ENCODE data around the gene XG.
A peak's percentile ranks its signal among the peaks of the same experiment; 100 is the strongest.
"Not testable (repeated sequence)": the region's sequence is repeated elsewhere in the genome, so short reads cannot be mapped to it uniquely, and the experiment has no call there.

The XG gene

DNA sequence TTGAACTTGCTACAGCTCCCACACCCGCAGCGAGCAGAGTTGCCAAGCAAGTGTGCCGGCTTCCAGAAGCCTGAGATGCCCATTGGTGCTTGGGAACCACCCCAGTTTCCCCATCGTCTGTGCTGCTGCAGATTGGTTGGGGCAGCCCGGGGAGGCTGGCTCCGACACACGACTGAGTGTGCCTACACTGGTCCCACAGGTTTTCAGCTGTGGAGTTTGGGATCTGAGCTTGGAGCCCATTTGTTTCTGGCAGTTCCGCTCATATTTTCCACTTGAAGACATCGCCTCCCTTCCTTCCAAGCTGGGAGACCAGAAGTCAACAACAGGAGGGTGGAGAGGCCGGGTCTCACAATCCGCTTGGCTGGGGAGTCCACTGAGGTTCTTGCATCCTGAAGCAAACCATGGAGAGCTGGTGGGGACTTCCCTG lies at the start of gene XG:
XG (plus strand) TSS at position 167 of the 427 bp plus-strand sequence; CDS start at position 402, 235 bp downstream.
- not testable (repeated sequence) for DNase-seq (ENCODE audit: extremely low read depth in 1 of 2, low read depth in 1 of 2)

GRCh38 chrX:2703991-2704369 lies 47.9 kb upstream of the XG start:
- DNase-seq (ENCODE audit: extremely low read depth in 1 of 2, low read depth in 1 of 2), result no peak

DNA sequence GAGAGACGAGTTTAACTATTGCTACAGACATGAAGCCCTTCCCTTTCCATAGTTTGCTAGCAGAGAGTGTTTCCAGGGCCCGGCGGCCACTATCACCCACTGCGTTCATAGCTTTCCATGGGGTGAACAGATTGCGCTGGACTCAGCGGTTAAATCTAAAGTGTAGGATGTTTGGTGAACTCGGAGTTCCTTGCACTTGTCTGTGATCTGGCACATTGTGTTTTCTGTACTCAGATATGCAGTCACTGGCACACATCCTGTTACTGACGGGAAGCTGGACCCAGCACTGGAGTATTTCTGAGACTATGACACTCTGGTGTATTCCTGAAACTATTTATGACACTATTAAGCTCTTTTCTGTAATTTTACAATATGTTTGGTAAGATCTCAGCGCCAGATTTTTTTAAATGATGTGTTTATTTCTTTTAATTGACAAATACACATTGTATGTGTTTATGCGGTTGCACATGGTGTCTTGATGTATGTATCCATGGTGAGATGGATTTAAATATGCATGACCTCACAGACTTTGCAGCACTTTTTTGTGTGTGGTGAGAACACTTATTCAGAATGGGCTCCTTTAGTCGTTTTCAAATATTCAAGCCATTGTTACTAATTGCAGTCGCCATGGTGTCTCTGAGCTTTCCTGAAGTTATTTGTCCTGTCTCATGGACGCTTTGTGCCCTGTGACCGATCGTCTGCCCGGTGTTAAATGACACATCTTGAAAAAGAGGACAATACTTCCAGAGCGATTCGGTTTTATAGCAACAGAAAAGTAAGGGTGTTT lies 46.6 kb upstream of the XG start:
- DNase-seq (ENCODE audit: extremely low read depth in 1 of 2, low read depth in 1 of 2), result no peak

DNA sequence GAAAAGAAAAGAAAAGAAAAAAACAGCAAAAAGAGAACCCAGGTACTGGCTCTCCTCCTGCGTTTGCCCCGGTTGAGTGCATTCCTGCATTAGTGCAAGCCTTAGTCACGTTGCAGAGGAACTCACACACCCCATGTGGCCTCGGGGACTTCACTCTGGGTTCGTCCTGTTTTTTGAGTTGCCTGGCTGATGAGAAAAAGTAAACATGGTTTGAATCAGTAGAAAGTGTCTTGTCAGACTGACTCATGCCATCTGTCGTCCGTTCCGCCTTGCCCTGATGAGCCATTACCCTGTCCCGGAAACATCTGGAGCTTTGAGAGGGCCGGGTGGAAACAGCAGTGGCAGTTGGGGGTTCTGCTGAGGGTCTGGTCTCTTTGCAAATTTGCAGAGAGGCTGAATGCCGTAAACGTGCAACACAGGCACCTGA lies 44.5 kb upstream of the XG start:
- DNase-seq (ENCODE audit: extremely low read depth in 1 of 2, low read depth in 1 of 2), result peak in 1 of 2 donors; percentile 65

- no peak for DNase-seq (ENCODE audit: extremely low read depth in 1 of 2, low read depth in 1 of 2)
These were observed 43.8 kb upstream of the XG start for GRCh38 chrX:2708021-2708420.

DNA sequence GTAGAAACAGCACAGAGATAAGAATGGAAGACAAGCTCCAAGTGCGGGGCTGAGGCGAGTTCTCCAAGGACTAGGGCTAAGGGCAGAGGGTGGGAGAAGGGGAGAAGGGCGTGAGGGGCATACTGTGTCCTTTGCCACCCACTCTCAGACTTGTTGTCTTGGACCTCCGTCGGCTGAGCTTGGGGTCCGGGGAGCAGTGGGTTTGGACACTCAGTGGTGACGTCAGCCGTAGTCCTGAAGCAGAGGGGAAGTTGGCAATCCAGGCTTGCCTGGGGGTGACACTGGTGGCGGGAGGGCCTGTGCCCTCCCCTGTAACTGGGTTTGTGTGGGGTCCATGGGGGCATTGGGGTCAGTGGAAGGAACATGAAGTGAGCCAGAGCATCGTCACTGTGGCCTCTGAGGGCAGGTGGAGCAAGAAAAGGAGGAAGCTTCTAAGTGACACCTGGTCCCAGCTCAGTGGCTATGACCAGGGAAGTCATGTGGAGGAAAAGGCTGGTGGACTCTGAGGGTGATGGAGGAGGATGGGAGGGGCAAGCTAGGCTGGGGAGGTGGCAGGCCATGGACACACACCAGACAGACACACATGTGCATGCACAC lies 43.1 kb upstream of the XG start:
- no peak for DNase-seq (ENCODE audit: extremely low read depth in 1 of 2, low read depth in 1 of 2)

DNA sequence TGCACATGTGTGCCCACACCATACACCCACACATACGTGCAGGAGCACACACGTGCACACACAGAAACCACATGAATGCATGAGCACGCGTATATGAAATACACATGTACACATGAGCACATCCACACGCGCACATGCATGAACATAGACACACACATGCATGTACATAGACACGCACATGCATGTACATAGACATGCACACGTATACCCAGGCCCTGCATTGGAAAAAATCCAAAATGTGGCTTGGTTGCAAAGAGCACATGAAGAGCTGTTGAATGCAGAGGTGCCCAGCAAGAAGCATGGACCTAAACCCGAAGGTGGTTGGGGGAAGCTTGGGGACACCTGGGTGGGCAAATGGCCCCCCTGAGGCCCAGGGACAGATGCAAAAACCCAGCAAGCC lies 42.3 kb upstream of the XG start:
- no peak for DNase-seq (ENCODE audit: extremely low read depth in 1 of 2, low read depth in 1 of 2)

DNA sequence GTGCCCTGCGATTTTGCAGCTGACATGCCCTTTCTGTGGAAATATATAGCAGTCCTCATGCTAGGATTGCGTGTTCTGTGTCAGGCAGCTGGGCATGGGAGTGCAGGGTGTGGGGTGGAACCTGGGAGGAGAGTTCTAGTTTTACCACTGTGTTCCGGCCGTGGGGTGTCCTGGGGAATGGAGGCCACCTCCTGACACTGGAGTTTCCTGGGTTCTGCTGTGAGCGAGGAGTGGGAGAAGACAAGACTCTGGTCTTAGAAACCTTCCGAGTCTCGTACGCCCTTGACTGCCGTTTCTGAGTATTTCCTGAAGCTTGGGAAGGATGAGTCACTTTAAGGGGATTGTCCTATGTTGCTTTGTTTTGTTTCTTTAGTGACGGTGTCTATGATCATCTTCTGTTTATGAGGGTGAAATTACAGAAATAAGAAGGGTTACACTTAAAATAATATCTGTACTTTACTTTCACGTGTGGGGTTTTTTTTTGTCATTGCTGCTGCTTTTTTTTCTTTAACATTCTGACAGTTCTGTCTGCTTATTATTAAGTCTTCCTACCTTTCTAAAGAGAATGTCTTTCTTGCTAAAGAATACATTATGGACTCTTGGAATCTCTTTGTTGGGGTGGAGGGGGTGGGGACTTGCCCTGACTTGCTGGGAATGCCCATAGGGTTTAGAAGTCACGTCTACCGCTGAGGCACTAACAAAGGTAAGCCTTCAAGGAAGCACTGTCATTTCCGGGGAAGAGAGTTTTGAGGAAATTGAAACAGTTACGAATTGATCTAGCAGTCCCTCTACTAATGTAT lies 41.6 kb upstream of the XG start:
- DNase-seq (ENCODE audit: extremely low read depth in 1 of 2, low read depth in 1 of 2), result no peak

DNA sequence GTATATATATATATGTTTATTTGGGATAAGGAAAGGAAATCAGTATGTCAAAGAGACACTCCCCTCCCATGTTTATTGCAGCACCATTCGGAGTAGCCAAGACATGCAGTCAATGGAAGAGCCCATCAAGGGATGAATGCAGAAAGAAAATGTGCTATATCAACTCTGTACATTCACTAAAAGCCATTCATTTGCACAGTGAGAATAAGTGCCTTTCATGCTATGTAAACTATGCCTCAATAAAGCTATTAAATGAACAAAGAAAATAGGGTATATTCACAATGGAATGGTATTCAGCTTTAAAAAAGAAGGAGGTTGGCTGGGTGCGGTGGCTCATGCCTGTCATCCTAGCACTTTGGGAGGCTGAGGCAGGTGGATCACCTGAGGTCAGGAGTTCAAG lies 40.4 kb upstream of the XG start:
- DNase-seq (ENCODE audit: extremely low read depth in 1 of 2, low read depth in 1 of 2), result no peak

- DNase-seq (ENCODE audit: extremely low read depth in 1 of 2, low read depth in 1 of 2), result no peak
These were observed 39.4 kb upstream of the XG start for GRCh38 chrX:2712428-2712827.

- no peak for DNase-seq (ENCODE audit: extremely low read depth in 1 of 2, low read depth in 1 of 2)
These were observed 38.7 kb upstream of the XG start for GRCh38 chrX:2712890-2713840.

DNA sequence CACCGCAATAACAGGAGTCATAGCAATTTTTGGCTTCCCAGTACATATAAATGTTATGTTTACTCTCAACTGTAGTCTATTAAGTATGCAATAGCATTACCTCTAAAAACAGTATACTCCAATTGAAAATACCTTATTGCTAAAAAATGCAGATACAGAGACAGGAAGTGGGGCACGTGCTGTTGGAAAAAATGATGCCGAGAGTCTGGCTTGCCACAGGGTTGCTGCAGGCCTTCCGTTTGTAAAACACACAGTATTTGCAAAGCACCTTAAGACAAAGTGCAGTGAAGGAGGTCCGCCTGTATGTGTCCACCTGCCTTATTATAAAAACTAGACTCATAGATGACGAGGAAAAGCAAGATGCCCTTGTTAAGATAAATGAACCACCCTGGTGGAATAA lies 37.3 kb upstream of the XG start:
- DNase-seq (ENCODE audit: extremely low read depth in 1 of 2, low read depth in 1 of 2), result no peak

GRCh38 chrX:2715066-2715600 lies 36.7 kb upstream of the XG start:
- DNase-seq (ENCODE audit: extremely low read depth in 1 of 2, low read depth in 1 of 2), result no peak

DNA sequence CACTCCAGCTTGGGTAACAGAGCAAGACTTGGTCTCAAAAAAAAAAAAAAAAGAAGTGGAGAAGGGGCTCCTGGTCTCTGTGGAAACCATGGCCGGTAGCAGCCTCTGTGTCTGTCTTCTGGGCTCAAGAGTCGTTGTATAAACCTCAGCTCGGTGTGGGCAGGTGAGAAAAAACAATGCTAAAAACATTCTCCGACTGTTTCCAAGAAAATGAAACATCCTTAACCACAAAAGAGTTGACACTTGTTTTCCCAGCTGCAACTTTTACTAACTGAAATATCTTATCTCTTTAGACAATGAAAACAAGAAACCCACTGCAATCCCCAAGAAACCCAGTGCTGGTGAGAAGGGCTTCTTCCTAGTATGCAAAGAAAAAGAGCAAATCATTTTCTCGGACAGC lies 34.5 kb upstream of the XG start:
- no peak for DNase-seq (ENCODE audit: extremely low read depth in 1 of 2, low read depth in 1 of 2)

DNA sequence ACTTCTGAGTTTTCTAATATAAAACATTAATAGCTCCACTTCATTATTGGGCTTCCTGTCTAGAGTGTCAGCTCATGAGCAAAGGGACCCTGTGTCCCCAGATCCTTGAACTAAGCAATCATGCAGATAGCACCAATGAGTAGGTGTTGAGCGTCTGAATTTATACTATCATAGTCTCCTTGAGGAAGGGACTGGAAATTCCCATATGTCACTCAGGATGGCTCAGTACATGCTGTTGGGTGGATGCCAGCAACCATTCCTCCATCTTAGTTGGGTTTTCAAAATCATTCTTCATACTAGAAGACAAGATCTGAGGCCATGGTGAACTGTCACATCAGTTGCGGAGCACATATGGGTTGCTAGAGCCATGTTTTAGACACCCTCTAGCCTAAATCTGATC lies 33.0 kb upstream of the XG start:
- no peak for DNase-seq (ENCODE audit: extremely low read depth in 1 of 2, low read depth in 1 of 2)

- no peak for DNase-seq (ENCODE audit: extremely low read depth in 1 of 2, low read depth in 1 of 2)
These were observed 31.9 kb upstream of the XG start for GRCh38 chrX:2719774-2720447.

- no peak for DNase-seq (ENCODE audit: extremely low read depth in 1 of 2, low read depth in 1 of 2)
These were observed 28.5 kb upstream of the XG start for GRCh38 chrX:2723286-2723879.

DNA sequence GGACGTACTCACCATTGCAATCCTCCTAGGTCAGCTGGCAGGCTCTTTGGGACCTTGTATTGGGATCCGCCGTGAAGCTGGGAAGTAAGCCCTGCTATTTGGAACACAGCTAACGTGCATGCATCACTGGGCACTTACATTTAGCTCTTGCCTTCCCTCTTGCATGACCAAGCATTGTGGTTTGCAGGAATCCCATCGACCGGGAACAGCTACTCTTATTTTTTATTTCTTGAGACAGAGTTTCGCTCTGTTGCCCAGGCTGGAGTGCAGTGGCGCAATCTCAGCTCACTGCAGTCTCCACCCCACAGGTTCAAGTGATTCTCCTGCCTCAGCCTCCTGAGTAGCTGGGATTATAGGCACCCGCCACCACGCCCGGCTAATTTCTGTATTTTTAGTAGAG lies 24.6 kb upstream of the XG start:
- not testable (repeated sequence) for DNase-seq (ENCODE audit: extremely low read depth in 1 of 2, low read depth in 1 of 2)

DNA sequence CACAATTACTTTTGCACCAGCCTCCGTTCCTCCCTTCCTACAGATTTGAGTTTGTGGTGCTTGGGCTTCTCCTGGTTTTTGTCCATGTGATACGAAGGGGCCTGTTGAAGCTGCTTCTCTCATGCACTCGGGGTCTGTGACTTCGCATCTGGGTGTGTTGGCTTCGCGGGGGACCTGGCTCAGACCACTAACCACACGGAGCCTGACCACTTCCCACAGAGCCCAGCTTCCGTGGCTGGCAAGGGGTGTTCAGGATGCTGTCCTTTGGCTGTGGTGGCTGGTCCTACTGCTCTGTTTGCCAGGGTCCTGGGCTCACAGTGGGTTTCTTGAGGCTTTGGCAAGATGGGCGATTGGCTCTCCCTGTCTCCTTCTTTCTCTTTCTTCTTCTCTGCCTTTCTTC lies 19.8 kb upstream of the XG start:
- DNase-seq (ENCODE audit: extremely low read depth in 1 of 2, low read depth in 1 of 2), result no peak
